WTC11 (cell line): ENCODE measurements around the gene RBM28.

Experiments
- CTCF ChIP-seq: fragments of 200-600 bp; IDR thresholded peaks from 2 replicates; pipeline ENCODE4 v1.8.0; 2022; ENCODE audit warnings: antibody characterized with exemption
- E2F5 ChIP-seq: sonication (generic); formaldehyde crosslinking; IDR thresholded peaks from 2 replicates; pipeline ENCODE4 v1.8.1; 2022; ENCODE audit warnings: mild to moderate bottlenecking, moderate library complexity, missing genetic modification reagents
- JUN ChIP-seq: sonication (generic); formaldehyde crosslinking; IDR thresholded peaks from 2 replicates; pipeline ENCODE4 v1.8.0; 2023; ENCODE audit warnings: mild to moderate bottlenecking, missing genetic modification reagents
- PREB ChIP-seq: sonication (generic); formaldehyde crosslinking; IDR thresholded peaks from 2 replicates; pipeline ENCODE4 v1.8.1; 2022; ENCODE audit warnings: mild to moderate bottlenecking, missing genetic modification reagents, moderate library complexity, borderline replicate concordance
- STAT6 ChIP-seq: sonication (generic); formaldehyde crosslinking; conservative IDR thresholded peaks from 2 replicates; pipeline ENCODE4 v1.8.1; 2023; ENCODE audit warnings: mild to moderate bottlenecking, low read depth, missing genetic modification reagents, moderate library complexity
- TP53 ChIP-seq: sonication (generic); formaldehyde crosslinking; IDR thresholded peaks from 2 replicates; pipeline ENCODE4 v1.8.1; 2023; ENCODE audit warnings: mild to moderate bottlenecking, missing genetic modification reagents
- USF2 ChIP-seq: sonication (generic); formaldehyde crosslinking; IDR thresholded peaks from 2 replicates; pipeline ENCODE4 v1.8.1; 2023; ENCODE audit warnings: mild to moderate bottlenecking, missing genetic modification reagents, moderate library complexity
- ZBTB21 ChIP-seq: sonication (generic); formaldehyde crosslinking; IDR thresholded peaks from 2 replicates; pipeline ENCODE4 v1.8.1; 2023; ENCODE audit warnings: mild to moderate bottlenecking, missing genetic modification reagents, borderline replicate concordance

- TF ChIP-seq E2F5 (no peak), CTCF (no peak), PREB (CRISPR knock-in tag) (no peak), STAT6 (CRISPR knock-in tag) (no peak), USF2 (no peak), JUN (CRISPR knock-in tag) (no peak), ZBTB21 (CRISPR knock-in tag) (no peak), TP53 (no peak)
Measured at GRCh38 chr7:128344431-128344774, 695 bp upstream of the RBM28 start.
